Endothelial cell of umbilical vein (primary cell): ENCODE results near the gene CAMTA1. TPM values are rescaled to one million over a fixed set of nuclear protein-coding genes. Genes with fewer than 3 reads are reported as not detected.

Experiments
- BruUV-seq: library from RNA; stranded (reverse); fragments of 400-500 nt; replicated peaks from 2 replicates; lab custom pipeline; 2021; lab: Mats Ljungman, UMichigan
- CTCF ChIA-PET: fragments of 300-600, 350-600 bp; sonication (Branson Sonifier 250); formaldehyde crosslinking; loops from one replicate; lab custom pipeline; 2021; ENCODE audit warnings: antibody characterized with exemption, inconsistent platforms; lab: Charles Lee
- POLR2A ChIA-PET: fragments of 300-600, 350-600 bp; sonication (Branson Sonifier 250); formaldehyde crosslinking; loops from one replicate; lab custom pipeline; 2021; ENCODE audit warnings: antibody characterized with exemption, inconsistent platforms; lab: Charles Lee
- DNase-seq: peaks from one replicate; pipeline ENCODE4 v3.0.0-alpha.2; 2011; ENCODE audit warnings: low read depth, low spot score
- FAIRE-seq: peaks from 2 replicates; lab custom pipeline; 2011; peaks lifted over from hg19 to GRCh38; lab: Jason Lieb, UNC
- H2AFZ ChIP-seq: 2 replicates; pipeline ENCODE4 v1.6.0; 2012; ENCODE audit warnings: low read depth, low read length, control low read depth, inconsistent platforms
- H3K27ac ChIP-seq: 2 replicates; pipeline ENCODE4 v1.5.1; 2011; ENCODE audit warnings: low read depth, mild to moderate bottlenecking, control low read depth, low read length, moderate library complexity; ENCODE audit not compliant: insufficient read depth
- H3K27me3 ChIP-seq, 2 experiments: 2 replicates each; pipeline versions ENCODE4 v1.6.0 to v1.6.1; 2011; ENCODE audit warnings: low read length in 2 of 2, mixed read lengths in 1 of 2; ENCODE audit not compliant: control insufficient read depth in 2 of 2, insufficient read depth in 2 of 2
- H3K36me3 ChIP-seq, 2 experiments: 2 replicates in 1 of 2; 3 replicates in 1 of 2; pipeline ENCODE4 v1.5.1; 2011; ENCODE audit warnings: low read length in 2 of 2, mild to moderate bottlenecking in 1 of 2, moderate library complexity in 1 of 2; ENCODE audit not compliant: control insufficient read depth in 2 of 2, insufficient read depth in 2 of 2; ENCODE audit errors: extremely low read depth in 1 of 2
- H3K4me1 ChIP-seq: 3 replicates; pipeline ENCODE4 v1.5.1; 2011; ENCODE audit warnings: mild to moderate bottlenecking, low read length; ENCODE audit not compliant: control insufficient read depth, insufficient read depth; ENCODE audit errors: extremely low read depth
- H3K4me2 ChIP-seq: 2 replicates; pipeline ENCODE4 v1.6.1; 2011; ENCODE audit warnings: low read length, control low read depth, mixed read lengths; ENCODE audit not compliant: insufficient read depth
- H3K4me3 ChIP-seq, 3 experiments: fragments of 200-600 bp in 1 of 3; sonication (generic), shearing (Covaris generic) in 1 of 3; replicated peaks in 1 of 3; 2 replicates each; pipeline ENCODE4 v1.5.1; 2011 to 2016; ENCODE audit warnings: control low read depth in 3 of 3, low read length in 3 of 3, mild to moderate bottlenecking in 2 of 3, inconsistent platforms in 1 of 3, low read depth in 1 of 3, moderate library complexity in 1 of 3; ENCODE audit not compliant: insufficient read depth in 1 of 3
- H3K79me2 ChIP-seq: 2 replicates; pipeline ENCODE4 v1.6.0; 2012; ENCODE audit warnings: low read length, inconsistent platforms; ENCODE audit not compliant: control insufficient read depth, insufficient read depth
- H3K9ac ChIP-seq: replicated peaks from 2 replicates; pipeline ENCODE3; 2011; ENCODE audit warnings: low read length, control low read depth; ENCODE audit not compliant: insufficient read depth; ENCODE audit errors: extremely low read depth
- H3K9me1 ChIP-seq: replicated peaks from 3 replicates; pipeline ENCODE4 v1.6.0; 2011; ENCODE audit warnings: mild to moderate bottlenecking, low read length; ENCODE audit not compliant: control insufficient read depth, insufficient read depth; ENCODE audit errors: extremely low read depth
- H3K9me3 ChIP-seq: replicated peaks from 2 replicates; pipeline ENCODE4 v1.5.1; 2012; ENCODE audit warnings: low read length, inconsistent platforms; ENCODE audit not compliant: control insufficient read depth, insufficient read depth
- H4K20me1 ChIP-seq: replicated peaks from 2 replicates; pipeline ENCODE3; 2011; ENCODE audit warnings: mild to moderate bottlenecking, low read length; ENCODE audit not compliant: control insufficient read depth, insufficient read depth; ENCODE audit errors: extremely low read depth
- CTCF ChIP-seq, 2 donors: IDR thresholded peaks; 1 replicate in 1 of 2; 2 replicates in 1 of 2; pipeline ENCODE4 v1.5.1; 2011; ENCODE audit warnings: low read length in 2 of 2, mild to moderate bottlenecking in 2 of 2, moderate library complexity in 2 of 2, control low read depth in 1 of 2, inconsistent platforms in 1 of 2, low read depth in 1 of 2; ENCODE audit not compliant: insufficient read depth in 1 of 2; ENCODE audit errors: extremely low read depth in 1 of 2
- EZH2 ChIP-seq: IDR thresholded peaks from 2 replicates; pipeline ENCODE4 v1.6.1; 2012; ENCODE audit warnings: borderline replicate concordance, low read depth, mild to moderate bottlenecking, moderate library complexity, low read length, inconsistent platforms; ENCODE audit not compliant: severe bottlenecking
- FOS ChIP-seq: IDR thresholded peaks from 2 replicates; pipeline ENCODE4 v1.6.1; 2011; ENCODE audit warnings: mild to moderate bottlenecking, low read length, moderate library complexity, borderline replicate concordance; ENCODE audit not compliant: insufficient read depth
- GATA2 ChIP-seq: IDR thresholded peaks from 2 replicates; pipeline ENCODE4 v1.7.0; 2011; ENCODE audit warnings: low read depth, mild to moderate bottlenecking, moderate library complexity, mixed read lengths, low read length; ENCODE audit not compliant: insufficient read length, insufficient read depth
- JUN ChIP-seq: IDR thresholded peaks from 2 replicates; pipeline ENCODE4 v1.6.1; 2011; ENCODE audit warnings: borderline replicate concordance, low read depth; ENCODE audit not compliant: insufficient read length, insufficient read depth
- MAX ChIP-seq: IDR thresholded peaks from 2 replicates; pipeline ENCODE4 v1.6.1; 2011; ENCODE audit not compliant: insufficient read depth, insufficient read length
- MYC ChIP-seq: IDR thresholded peaks from one replicate; pipeline ENCODE4 v1.6.1; 2011; ENCODE audit warnings: mild to moderate bottlenecking, low read depth, low read length
- POLR2A ChIP-seq: IDR thresholded peaks from 2 replicates; pipeline ENCODE4 v1.6.1; 2012; ENCODE audit warnings: low read depth, mild to moderate bottlenecking, control low read depth, low read length
- POLR2AphosphoS5 ChIP-seq: IDR thresholded peaks from 2 replicates; pipeline ENCODE4 v1.6.1; 2012; ENCODE audit warnings: low read depth, mild to moderate bottlenecking, control low read depth, low read length, moderate library complexity; ENCODE audit not compliant: insufficient read depth
- dilution Hi-C: fragments of 300-500 bp; cut with MboI; formaldehyde crosslinking; loops from one replicate; pipeline ENCODE4 v1.15.0; 2019; ENCODE audit warnings: low sequenced_read_pairs; ENCODE audit not compliant: extremely low pct_ligation_motif_present
- intact Hi-C: fragments of 100-400 bp; cut with micrococcal nuclease; formaldehyde crosslinking; loops from one replicate; pipeline ENCODE4 v1.10.0; 2022
- polyA plus RNA-seq, 4 experiments: library from polyadenylated mRNA; depleted of rRNA in 3 of 4; stranded (reverse) in 3 of 4; unstranded in 1 of 4; fragments of >200 nt; gene quantifications; 2 replicates each; pipeline versions ENCODE4 v1.2.1 to v1.2.3, GENCODE V29; 2011 to 2012; ENCODE audit warnings: missing spikeins in 1 of 4
- total RNA-seq: library from RNA; stranded (reverse); gene quantifications from 2 replicates; pipeline ENCODE4 v1.2.3, GENCODE V29; 2021

Gene CAMTA1
- total and polyA plus RNA-seq, 2 donors (not counting 3 experiments of a cell fraction or from before 2014, with no cell fraction given), result 50.8 to 92.7 TPM

GRCh38 chr1:7681401-7681800, 896.1 kb downstream of the CAMTA1 start:
- Histone ChIP-seq H3K9ac (no peak overlapping the region), H3K79me2 (no peaks in the 10 kb centered on the region), H3K27me3 (no peaks in the 10 kb centered on the region), H3K4me2 (no peak overlapping the region), H3K36me3 (no peaks in the 10 kb centered on the region), H3K27ac (no peak overlapping the region), H3K9me1 (no peaks in the 10 kb centered on the region), H3K4me3 (no peak overlapping the region), H3K4me1 (no peaks in the 10 kb centered on the region), H2AFZ (no peak overlapping the region), H3K9me3 (no peaks in the 10 kb centered on the region), H4K20me1 (no peaks in the 10 kb centered on the region)
- dilution Hi-C loops (no loop called here), intact Hi-C loops (no loop called here)
- TF ChIP-seq GATA2 (no peak), POLR2A (no peak)
- POLR2A ChIA-PET, result no interaction called here
- FAIRE-seq (no peak), DNase-seq (no peak)
- no TSS peak for BruUV-seq
- CTCF ChIA-PET, result interaction anchor here (7.0 to 8.7 kb wide), 2 partner anchors 13 to 71 kb away, joined by 48 to 117 read pairs; no protein-coding TSS in a partner anchor

GRCh38 chr1:7683521-7683920, 898.3 kb downstream of the CAMTA1 start:
- Histone ChIP-seq H3K9me3 (no peaks in the 10 kb centered on the region), H3K4me1 (no peaks in the 10 kb centered on the region), H4K20me1 (no peaks in the 10 kb centered on the region), H3K27ac (no peak overlapping the region), H3K27me3 (no peaks in the 10 kb centered on the region), H3K4me3 (no peak overlapping the region), H3K4me2 (no peak overlapping the region), H3K79me2 (no peaks in the 10 kb centered on the region), H3K9ac (no peak overlapping the region), H3K9me1 (no peaks in the 10 kb centered on the region), H2AFZ (no peak overlapping the region), H3K36me3 (no peaks in the 10 kb centered on the region)
- intact Hi-C loops, result no loop called here
- no peak for TF ChIP-seq MYC
- no peak for TF ChIP-seq POLR2AphosphoS5
- no peak for TF ChIP-seq JUN
- no peak for TF ChIP-seq GATA2
- TF ChIP-seq FOS, result no peak
- TF ChIP-seq CTCF (IDR thresholded peaks at IDR 0.05; ENCODE audit: extremely low read depth in 1 of 2, insufficient read depth in 1 of 2, low read depth in 1 of 2, low read length in 2 of 2), result no peak
- no peak for TF ChIP-seq MAX
- TF ChIP-seq EZH2, result no peak
- TF ChIP-seq POLR2A, result no peak
- no TSS peak for BruUV-seq
- ChIA-PET CTCF (interaction anchor here (0.9 to 8.7 kb wide), 6 partner anchors 10 to 70 kb away, joined by 3 to 117 read pairs (median 4); no protein-coding TSS in a partner anchor), POLR2A (no interaction called here)
- no peak for FAIRE-seq
- dilution Hi-C loops, result no loop called here
- no peak for DNase-seq
